Progenitor cell of endocrine pancreas (in vitro differentiated cells): ENCODE data around the gene GRB10. TPM values are rescaled to one million over a fixed set of nuclear protein-coding genes. Genes with fewer than 3 reads are reported as not detected.

Experiments used
- DNase-seq: peaks from one replicate; pipeline ENCODE4 v3.0.0; 2021; ENCODE audit warnings: low spot score; ENCODE audit not compliant: unreplicated experiment
- H3K27ac Mint-ChIP-seq: 2 replicates; pipeline ENCODE4 v1.8.0; 2021; ENCODE audit warnings: mild to moderate bottlenecking, moderate library complexity, mixed read lengths
- H3K27me3 Mint-ChIP-seq: 2 replicates; pipeline ENCODE4 v1.8.0; 2021; ENCODE audit warnings: mixed read lengths
- H3K36me3 Mint-ChIP-seq: 2 replicates; pipeline ENCODE4 v1.8.0; 2022; ENCODE audit warnings: mixed read lengths; ENCODE audit not compliant: insufficient read depth
- H3K4me1 Mint-ChIP-seq: 2 replicates; pipeline ENCODE4 v1.8.0; 2021; ENCODE audit warnings: low read depth, mixed read lengths
- H3K4me3 Mint-ChIP-seq: 2 replicates; pipeline ENCODE4 v1.8.0; 2021; ENCODE audit warnings: low read depth, mild to moderate bottlenecking, moderate library complexity, mixed read lengths
- H3K9me3 Mint-ChIP-seq: 2 replicates; pipeline ENCODE4 v1.8.0; 2021; ENCODE audit warnings: low read depth, mixed read lengths
- total RNA-seq: library from RNA; stranded (reverse); gene quantifications from 2 replicates; pipeline ENCODE4 v1.2.1, GENCODE V29; 2021
- TF ChIP-seq, protein P1 (sequence below): fragments of 200-600 bp; sonication (generic); IDR thresholded peaks from one replicate; pipeline ENCODE4 v1.5.0; 2021; ENCODE audit warnings: antibody characterized with exemption, mild to moderate bottlenecking; ENCODE audit not compliant: unreplicated experiment

The GRB10 gene
- total RNA-seq, 1 donor from 2014 or later: 58.4 TPM

DNA sequence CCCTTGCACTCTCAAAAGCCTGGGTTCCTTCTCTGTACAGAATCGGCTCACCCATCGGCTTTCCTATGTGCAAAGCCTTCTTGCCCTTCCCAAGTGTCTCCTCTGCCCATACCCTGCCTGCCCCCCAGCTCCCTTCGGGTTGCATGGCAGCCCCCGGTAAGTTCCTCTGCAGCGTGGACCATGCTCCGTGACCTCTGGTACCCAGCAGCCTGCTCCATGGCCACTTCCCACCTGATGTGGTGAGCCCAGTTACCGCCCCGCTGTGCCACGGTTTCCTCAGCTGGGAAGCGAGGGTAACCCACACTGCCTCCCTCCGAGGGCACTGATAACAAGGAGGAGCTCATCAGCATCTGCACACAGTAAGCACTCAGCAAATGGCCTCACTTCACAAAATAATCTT, 110.7 kb downstream of the GRB10 start:
- H3K36me3 Mint-ChIP-seq: peaks cover 31% of the 10 kb centered on the region
- peaks cover 13% of the 10 kb centered on the region for H3K4me1 Mint-ChIP-seq
- TF ChIP-seq, protein P1, sequence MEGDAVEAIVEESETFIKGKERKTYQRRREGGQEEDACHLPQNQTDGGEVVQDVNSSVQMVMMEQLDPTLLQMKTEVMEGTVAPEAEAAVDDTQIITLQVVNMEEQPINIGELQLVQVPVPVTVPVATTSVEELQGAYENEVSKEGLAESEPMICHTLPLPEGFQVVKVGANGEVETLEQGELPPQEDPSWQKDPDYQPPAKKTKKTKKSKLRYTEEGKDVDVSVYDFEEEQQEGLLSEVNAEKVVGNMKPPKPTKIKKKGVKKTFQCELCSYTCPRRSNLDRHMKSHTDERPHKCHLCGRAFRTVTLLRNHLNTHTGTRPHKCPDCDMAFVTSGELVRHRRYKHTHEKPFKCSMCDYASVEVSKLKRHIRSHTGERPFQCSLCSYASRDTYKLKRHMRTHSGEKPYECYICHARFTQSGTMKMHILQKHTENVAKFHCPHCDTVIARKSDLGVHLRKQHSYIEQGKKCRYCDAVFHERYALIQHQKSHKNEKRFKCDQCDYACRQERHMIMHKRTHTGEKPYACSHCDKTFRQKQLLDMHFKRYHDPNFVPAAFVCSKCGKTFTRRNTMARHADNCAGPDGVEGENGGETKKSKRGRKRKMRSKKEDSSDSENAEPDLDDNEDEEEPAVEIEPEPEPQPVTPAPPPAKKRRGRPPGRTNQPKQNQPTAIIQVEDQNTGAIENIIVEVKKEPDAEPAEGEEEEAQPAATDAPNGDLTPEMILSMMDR: no peak
- H3K4me3 Mint-ChIP-seq: no peak overlapping the region
- no peaks in the 10 kb centered on the region for H3K27me3 Mint-ChIP-seq
- no peak for DNase-seq
- H3K9me3 Mint-ChIP-seq: no peaks in the 10 kb centered on the region
- H3K27ac Mint-ChIP-seq: no peak overlapping the region

DNA sequence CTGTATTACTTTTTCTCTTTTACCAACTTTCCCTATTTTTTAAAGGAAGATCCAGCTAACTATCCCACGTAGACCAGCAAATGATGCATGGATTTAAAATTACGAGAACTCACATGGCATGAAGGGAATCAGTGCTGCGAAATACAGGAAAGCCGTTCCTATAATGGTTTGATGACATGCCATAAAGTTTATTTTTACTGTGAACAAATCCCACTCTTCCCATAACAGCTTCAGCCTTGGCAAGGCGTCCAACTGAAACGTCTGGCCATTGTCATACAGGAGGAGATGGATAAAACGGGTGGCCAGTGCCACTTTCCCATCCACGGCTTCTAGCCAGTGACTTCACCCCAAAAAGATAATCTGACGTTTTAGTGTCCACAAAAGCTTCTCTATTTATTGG, 111.3 kb downstream of the GRB10 start:
- Mint-ChIP-seq H3K36me3 (peaks cover 31% of the 10 kb centered on the region), H3K9me3 (no peaks in the 10 kb centered on the region), H3K4me1 (peaks cover 7% of the 10 kb centered on the region), H3K27me3 (no peaks in the 10 kb centered on the region), H3K4me3 (no peak overlapping the region), H3K27ac (no peak overlapping the region)
- no peak for DNase-seq
- TF ChIP-seq, protein P1: no peak

DNA sequence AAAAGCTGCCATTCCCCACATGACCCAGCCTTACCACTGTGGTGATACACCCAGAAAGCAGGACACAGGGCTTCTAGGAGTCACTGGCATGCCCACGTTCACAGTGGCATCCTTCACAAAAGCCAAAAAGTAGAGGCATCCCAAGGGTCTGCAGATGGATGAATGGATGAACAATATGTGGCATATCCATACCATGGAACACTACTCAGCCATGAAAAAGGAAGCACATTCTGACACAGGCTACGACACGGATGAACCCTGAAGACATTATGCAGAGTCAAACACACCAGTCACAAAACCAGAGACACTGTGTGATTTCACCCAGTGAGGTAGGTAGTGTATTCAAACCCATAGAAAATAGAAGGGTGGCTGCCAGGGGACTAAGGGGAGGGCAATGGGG, 112.8 kb downstream of the GRB10 start:
- H3K27me3 Mint-ChIP-seq: no peaks in the 10 kb centered on the region
- TF ChIP-seq, protein P1: no peak
- no peak for DNase-seq
- H3K36me3 Mint-ChIP-seq: peaks cover 31% of the 10 kb centered on the region
- no peaks in the 10 kb centered on the region for H3K9me3 Mint-ChIP-seq
- H3K4me1 Mint-ChIP-seq: peaks cover 3% of the 10 kb centered on the region
- H3K4me3 Mint-ChIP-seq: no peak overlapping the region
- H3K27ac Mint-ChIP-seq: no peak overlapping the region

DNA sequence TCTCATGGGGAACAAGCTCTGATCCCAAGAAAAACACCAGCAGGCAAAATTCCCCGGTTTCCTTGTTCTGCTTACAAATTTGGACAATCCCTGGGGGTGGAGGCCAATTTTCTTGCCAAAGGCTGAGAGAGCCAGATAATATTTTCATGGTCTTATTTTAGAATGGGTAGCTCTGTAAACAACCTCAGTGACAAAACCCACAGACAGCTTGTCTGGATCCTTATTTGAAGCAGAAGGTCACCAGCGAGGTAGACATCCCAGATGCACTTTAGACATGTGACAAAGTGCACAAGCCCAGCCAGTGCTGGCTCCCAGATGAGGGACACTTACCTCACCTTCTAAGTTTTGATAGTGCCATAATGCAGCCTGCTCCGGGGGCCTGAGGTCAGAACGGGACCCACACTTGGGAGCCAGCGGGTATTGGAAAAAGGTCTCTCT, 114.9 kb downstream of the GRB10 start:
- Mint-ChIP-seq H3K27ac (peak overlapping the region; percentile 11), H3K27me3 (no peaks in the 10 kb centered on the region)

DNA sequence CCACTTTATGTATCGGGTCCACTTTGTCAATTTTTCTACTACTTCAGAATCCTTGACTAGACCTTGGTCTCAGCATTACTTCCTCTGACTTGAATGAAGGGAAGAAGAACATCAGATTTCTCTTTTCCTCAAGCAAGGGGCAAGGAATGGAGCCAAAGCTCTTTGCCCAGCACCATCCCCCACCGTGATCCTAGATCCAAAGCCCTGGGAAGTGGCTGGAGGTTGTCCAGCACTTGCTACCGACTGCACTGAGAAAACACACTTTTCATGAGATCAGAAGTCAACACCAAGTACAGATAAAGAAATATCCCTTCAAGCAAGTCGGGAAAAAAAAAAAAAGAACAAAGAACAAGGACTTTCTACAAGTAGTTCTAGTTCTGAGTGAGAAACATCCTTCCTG, 115.4 kb downstream of the GRB10 start:
- H3K4me3 Mint-ChIP-seq: no peak overlapping the region
- peaks cover 3% of the 10 kb centered on the region for H3K4me1 Mint-ChIP-seq
- peaks cover 25% of the 10 kb centered on the region for H3K36me3 Mint-ChIP-seq
- no peak for DNase-seq
- no peaks in the 10 kb centered on the region for H3K9me3 Mint-ChIP-seq
- no peak overlapping the region for H3K27ac Mint-ChIP-seq
- H3K27me3 Mint-ChIP-seq: no peaks in the 10 kb centered on the region
- TF ChIP-seq, protein P1: no peak

More for the DNA sequence above, 114.9 kb downstream of the GRB10 start:
- TF ChIP-seq, protein P1: no peak
- Mint-ChIP-seq H3K4me1 (peaks cover 3% of the 10 kb centered on the region), H3K9me3 (no peaks in the 10 kb centered on the region), H3K36me3 (peaks cover 25% of the 10 kb centered on the region), H3K4me3 (no peak overlapping the region)
- no peak for DNase-seq
